ENCODE measurements around the gene SMARCD3.

The SMARCD3 gene

DNA sequence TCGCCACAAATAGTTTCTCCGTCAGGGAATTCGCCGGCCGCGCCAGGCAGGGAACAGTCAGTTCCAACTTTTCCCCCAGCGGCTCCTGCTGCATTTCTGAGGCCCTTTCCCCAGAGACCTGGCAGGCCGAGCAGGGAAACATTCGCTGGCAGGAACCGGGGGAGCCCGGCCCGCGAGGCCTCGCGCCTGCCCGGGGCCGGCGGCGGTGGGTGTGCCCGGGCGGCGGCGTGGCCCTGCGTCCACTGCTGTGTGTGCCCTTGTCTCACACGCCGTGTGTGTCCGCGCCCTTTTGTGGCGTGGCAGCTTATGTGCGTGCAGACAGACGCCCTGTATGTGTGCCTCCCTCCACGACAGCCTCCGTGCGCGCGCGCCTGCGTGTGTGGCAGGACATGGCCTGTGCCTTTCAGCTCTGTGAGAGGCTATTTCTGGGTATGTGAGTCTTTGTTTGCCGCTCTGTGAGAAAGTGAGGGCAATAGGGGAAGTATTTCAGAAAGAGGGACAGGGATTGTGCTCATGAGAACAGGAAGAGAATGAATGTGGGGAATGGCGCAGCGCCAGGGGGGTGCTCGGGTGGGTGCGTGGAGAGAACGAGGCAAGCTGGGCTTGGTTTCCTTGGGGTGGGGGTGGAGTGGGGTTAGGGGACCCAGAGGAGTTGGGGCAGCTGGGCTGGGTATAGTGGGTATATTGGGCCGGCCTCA lies 689 bp upstream of the SMARCD3 start:
- DNase-seq (ENCODE audit: insufficient read length, low spot score) (no peak), FAIRE-seq (no peak)
- peak; percentile 59 for TF ChIP-seq POLR2A (IDR thresholded peaks at IDR 0.05; ENCODE audit: low read depth, low read length)

DNA sequence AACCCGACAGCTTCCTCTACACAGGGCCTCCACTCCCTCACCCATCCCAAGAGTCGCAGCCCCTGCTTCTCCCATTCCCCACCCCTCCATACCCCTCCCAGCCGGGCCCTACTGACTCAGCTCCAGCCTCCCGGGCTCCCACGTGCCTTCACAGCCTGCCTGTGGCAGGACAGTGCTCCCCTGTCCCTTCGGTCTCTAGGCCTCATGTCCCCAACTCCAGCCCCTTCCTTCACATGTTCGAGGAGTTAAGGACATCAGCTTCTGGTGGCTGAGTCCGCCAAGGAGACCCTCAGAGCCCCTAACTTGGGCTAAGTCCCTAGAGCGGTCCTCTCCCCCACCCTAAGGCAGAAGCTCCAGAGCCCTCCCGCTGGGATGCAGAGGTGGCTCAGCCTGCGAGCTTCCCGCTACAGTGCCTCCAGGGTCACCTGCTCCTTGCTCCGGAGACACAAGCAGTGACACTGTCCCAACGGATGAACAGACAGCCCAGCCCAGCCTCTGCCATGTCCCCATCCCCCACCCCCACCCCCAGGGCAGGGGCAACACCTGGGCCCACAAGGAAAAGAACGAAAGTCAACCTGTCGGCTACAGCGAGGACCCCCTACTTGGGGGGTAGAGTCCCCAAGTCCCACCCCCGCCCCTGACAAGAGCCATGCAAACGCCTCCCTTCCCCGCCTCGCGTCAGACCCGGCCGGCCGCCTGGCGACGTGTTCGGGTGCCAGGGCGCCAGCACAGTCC lies 716 bp downstream of the SMARCD3 start:
- DNase-seq (ENCODE audit: insufficient read length, low spot score) (no peak), FAIRE-seq (no peak)
- no peak; the same call in 1 of the 2 replicates for TF ChIP-seq POLR2A (IDR thresholded peaks at IDR 0.05; ENCODE audit: low read depth, low read length)

DNA sequence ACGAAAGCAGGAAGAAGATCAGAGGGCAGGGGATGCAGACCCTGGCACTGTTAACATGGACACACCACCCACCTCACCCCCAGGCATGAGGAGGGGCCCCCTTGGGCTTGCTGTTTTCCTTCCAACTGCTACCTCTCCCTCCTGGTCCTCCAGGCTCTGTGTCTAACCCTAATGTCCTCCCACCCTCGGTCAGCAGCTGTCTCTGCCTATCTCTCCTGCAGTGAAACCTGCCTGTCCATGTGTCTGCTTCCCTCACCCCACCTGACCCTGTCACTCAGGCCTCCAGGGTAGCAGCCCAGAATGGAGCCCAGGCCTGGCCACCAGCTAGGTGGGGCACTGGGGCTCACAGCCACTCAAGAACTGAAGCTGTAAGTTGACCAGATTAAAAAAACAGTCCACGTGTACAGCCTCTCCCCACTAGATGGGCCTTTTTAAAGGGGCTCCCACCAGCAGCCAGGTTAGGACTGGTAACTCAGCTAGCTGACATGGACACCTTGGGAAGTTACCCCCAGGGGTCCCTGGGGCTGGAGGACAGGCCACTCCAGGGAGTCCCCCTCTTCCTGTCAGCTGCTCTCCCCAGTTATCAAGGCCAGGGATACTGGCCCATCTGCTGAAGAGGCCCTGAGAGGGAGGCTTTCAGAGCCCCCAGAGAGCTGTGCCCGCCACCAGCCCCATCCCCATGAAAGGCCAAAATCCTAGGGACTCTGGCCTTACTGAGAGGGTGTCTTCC lies 1.5 kb downstream of the SMARCD3 start:
- no peak for TF ChIP-seq POLR2A (IDR thresholded peaks at IDR 0.05; ENCODE audit: low read depth, low read length)
- FAIRE-seq (no peak), DNase-seq (ENCODE audit: insufficient read length, low spot score) (no peak)

DNA sequence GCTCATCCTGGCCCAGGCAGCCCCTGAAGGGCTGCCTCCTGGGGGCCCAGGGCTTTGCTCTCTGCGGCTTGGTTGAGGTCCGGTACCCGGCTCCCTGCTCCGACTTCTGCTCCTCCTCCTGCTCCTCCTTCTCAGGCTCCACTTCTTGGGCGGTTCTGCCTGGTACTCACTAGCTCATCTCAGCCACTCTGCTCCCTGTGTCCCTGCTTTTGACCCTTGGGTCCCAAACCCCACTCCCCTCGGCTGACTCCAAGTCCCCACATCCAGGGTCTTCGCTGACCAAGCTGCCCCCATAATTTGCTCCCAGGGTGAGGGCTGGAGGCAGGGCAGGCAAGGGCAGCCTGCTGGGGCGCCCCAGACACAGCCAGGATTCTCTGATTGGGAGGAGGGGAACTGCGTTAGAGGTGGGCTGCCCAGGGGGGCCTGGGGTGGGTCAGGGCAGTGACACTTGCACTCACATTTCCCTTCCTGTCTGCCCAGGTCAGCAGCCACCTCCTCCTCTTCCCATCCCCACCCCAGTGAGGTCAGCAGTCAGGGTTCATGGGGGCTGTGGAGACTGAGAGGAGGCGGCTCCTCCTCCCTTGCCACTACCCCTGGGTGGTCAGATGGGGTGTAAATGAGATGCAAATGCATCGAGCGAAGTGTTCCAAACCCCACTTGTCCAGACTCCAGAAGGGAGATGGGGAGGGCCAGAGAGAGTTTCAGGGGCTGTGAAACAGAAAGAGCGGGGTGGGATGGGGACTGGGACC lies 2.2 kb downstream of the SMARCD3 start:
- no peak for DNase-seq (ENCODE audit: insufficient read length, low spot score)
- TF ChIP-seq POLR2A (IDR thresholded peaks at IDR 0.05; ENCODE audit: low read depth, low read length), result no peak
- no peak for FAIRE-seq

DNA sequence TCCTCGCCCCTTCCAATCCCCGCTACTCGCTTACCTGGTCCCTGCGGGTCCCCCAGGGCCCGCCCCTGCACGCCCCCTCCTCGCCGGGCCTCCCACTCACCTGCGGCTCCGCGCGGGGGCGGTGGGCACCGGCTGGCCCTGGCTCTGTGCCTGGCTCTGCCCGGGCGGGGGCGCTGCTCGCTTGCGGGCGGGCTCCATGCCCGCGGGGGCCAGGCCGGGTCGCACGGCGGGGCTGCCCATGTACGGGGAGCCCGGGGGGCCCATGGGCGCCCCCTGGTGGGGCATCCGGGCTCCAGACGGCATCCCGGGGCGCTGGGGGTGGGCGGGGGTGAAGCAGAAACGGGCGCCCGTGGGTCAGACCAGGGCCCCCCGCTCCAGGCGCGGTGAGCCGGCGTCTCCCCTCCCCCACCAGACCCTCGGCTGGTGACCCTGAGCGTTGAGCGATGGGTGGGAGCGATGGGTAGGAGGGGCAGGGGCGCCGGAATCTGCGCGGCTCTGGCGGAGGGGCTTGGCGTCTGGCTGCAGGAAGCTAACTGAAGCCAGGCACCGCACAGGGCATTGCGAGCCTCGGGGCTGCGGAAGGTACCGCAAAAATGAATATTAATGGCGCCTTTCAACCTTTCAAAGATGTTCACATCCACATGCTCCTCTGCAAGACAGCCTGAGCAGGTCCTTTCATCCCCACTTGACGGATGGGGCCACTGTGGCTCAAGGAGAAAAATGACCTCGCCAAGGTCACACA lies 3.0 kb downstream of the SMARCD3 start:
- FAIRE-seq, result no peak
- TF ChIP-seq POLR2A (IDR thresholded peaks at IDR 0.05; ENCODE audit: low read depth, low read length), result no peak
- DNase-seq (ENCODE audit: insufficient read length, low spot score), result no peak

DNA sequence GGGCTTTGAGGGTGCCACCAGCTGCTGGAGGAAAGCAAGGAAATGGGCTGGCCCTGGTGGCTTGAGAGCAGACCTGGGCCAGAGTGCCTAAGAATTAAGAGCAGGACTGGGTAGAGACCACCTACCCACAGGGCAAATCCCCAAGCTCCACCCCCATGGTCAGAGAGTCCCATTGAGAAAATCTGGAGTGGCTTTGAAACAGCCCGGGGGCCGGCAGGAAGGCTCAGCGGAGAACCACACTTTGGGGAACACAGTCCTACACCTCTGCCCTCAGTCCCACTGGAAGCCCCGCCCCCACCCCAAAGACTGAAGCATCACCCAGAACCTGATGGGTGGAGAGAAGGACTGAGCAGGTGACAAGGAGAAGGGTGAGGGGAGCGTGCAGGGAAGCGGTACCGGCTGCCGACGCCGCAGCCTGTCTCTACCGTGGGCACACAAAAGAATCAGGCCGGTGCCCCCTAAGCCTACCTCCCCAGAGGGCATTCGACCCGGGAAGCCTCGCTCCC lies 3.6 kb downstream of the SMARCD3 start:
- TF ChIP-seq POLR2A (IDR thresholded peaks at IDR 0.05; ENCODE audit: low read depth, low read length), result no peak
- DNase-seq (ENCODE audit: insufficient read length, low spot score) (no peak), FAIRE-seq (no peak)

DNA sequence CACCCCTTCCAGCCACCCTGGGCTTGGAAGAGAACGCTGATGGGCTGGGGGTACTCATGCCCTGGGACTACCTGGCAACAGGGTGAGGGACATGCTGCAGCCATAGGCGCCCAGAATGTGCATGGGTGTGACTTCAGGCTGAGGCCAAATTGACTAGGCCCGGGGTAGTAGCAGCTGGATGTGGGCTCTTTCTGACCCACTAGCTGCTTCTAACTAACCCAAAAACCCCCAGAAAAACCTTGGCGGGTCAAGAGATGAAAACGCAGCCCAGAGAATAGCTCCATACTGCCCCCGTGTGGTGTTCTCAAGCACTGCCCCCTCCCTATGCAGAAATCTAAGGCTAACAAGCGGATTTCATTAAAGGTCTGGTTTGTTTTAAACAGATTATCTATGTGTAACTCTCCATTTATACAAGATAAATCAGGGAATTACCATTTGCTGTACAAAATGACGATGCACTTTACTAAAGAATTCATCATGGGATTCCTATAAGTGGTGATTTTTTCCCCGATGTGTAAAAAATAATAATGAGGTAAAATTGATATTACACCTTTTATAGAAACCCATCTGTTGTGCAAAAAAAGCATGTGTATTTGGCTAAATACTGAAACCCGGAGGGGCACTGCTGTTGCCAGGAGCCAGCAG lies 4.2 kb downstream of the SMARCD3 start:
- FAIRE-seq (no peak), DNase-seq (ENCODE audit: insufficient read length, low spot score) (peak; percentile 87)
- TF ChIP-seq POLR2A (IDR thresholded peaks at IDR 0.05; ENCODE audit: low read depth, low read length), result no peak

DNA sequence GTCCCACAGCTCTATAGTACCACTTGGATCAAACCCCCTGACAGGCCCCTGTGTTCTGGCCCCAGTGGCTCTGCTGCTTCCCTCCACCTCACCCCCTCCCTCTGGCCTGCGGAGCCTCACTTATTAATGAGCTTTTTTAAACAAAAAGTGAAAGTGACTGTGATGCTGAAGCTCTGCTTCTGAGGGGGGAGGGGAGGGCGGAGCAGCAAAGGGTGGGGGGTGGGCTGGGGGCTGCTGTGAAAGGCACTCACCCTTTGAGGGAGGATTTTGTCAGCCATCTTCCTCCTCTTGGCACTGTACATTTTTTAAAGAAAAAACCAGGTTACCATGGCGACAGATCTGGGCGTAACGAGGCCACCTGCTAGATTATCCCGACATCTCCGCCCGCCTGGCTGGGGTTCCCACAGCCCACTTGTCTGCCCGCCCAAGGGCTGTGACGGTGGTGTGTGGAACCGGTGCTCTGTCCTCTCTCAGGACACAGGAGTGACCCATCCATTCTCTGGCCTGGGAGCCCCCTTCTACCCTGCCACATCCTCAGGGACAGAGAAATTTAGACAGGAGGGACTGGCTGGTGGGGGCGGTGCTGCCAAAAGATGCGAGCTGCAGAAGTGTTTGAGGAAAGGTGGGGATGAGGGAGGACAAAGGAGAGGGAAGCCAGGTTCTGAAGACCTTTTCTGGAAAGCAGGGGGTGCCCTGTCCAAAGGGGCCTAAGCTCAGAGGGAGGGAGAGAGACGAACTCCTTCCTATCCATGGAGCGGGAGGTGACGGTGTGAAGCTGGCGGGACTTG lies 4.9 kb downstream of the SMARCD3 start:
- TF ChIP-seq POLR2A (IDR thresholded peaks at IDR 0.05; ENCODE audit: low read depth, low read length), result no peak
- DNase-seq (ENCODE audit: insufficient read length, low spot score) (no peak), FAIRE-seq (no peak)

DNA sequence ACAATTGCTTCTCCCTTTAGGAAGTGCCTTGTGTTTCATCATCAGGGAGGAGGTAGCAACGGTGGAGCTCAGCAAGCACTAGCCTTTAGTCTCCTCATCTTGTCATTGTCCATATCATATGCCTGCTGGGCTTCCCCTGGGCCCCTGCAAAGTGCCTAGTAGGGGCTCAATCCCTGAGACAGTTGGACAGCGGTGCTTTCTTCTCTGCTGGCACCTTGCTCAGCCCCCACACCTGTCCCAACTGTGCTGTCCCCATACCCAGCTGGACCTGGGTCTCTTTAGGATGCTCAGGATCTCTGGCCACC lies 5.5 kb downstream of the SMARCD3 start:
- DNase-seq (ENCODE audit: insufficient read length, low spot score) (no peak), FAIRE-seq (no peak)
- TF ChIP-seq POLR2A (IDR thresholded peaks at IDR 0.05; ENCODE audit: low read depth, low read length), result no peak

DNA sequence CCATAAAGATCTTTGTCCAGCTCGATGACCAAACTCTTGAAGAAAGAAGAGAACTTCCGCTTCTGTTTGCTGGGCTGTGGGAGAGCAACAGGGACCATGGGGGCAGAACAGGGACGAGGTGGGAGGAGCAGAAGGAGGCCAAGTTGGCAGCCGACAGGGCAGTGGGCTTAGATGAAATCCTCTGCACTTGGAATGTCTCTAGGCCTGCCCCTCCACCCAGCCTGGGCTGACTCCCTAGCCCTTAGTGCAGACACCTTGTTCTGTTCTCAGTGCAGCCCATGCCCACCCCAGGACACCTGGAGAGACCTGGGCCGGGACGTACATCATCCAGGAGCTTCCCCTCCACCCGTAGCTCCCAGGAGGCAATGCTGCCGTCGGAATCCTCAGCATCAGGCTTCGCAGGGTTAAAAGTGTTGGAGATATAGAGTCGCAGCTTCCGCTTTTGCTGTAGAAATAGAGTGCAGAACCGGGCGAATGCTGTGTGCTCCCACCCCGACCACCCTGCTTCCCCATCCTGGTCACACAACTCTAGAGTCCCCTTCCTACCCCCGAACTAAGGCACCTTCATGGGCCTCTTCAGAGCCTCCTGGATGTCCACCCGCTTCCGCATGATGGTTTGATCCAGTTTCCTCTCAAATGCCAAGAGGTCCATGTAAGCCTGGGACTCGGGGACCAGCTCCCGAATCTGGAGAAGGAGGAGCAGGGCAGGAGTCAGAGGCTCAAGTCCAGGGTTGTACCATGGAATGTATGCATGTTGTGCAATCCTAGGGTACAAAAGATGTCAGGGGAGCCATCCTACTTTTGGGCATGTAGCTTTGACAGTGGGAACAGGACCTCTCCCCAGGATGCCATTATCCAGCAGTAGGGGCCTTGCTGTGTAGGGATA lies 6.1 kb downstream of the SMARCD3 start:
- no peak for TF ChIP-seq POLR2A (IDR thresholded peaks at IDR 0.05; ENCODE audit: low read depth, low read length)
- FAIRE-seq, result no peak
- DNase-seq (ENCODE audit: insufficient read length, low spot score), result no peak

DNA sequence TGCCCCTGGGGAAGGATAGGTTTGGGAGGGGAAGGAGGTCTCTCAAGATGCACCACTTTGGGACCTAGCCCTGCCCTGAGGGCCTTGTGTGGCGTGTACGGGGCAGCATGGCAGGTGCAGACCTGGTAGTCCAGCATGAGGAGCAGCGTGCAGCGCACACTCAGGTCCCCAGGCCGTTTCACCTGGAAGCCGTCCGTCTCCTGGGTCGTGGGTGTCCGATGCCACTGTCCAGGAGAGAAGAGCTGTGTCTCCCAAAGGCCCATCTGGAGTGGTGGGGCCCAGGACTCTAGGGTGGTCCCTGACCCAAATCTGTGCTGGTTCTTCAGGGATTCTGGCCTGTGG lies 6.8 kb downstream of the SMARCD3 start:
- FAIRE-seq (no peak), DNase-seq (ENCODE audit: insufficient read length, low spot score) (no peak)
- no peak for TF ChIP-seq POLR2A (IDR thresholded peaks at IDR 0.05; ENCODE audit: low read depth, low read length)
